ENCODE measurements around the gene SLC24A3.

DNA sequence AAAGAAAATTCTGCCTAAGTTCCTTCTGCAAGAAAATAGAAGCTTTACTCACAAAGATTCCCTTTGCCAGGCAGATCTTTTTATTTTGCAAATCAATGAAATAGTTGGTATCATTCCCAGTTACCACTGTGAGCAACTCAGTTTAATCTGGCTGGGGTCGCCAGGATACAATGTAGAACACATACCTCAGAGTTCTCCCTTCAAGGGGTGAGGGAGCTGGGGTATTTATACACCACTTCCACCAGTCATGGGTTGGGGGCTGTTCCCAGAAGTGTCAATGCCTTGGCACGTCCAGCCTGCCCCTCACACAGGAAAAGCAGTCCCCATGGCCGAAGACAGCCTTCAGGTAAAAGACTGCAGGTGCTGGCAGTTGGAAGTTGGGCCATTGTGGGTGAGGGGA lies 86.2 kb downstream of the SLC24A3 start:
- TF ChIP-seq POLR2AphosphoS5 (IDR thresholded peaks at IDR 0.05; ENCODE audit: borderline replicate concordance, low read depth, low read length) (no peak), EZH2 (IDR thresholded peaks at IDR 0.05) (no peak), FOXP2 (optimal IDR thresholded peaks at IDR 0.05; ENCODE audit: control extremely low read depth, extremely low read length, insufficient read depth) (no peak)
